ENCODE measurements around the gene FBXL15.
A peak's percentile ranks its signal among the peaks of the same experiment; 100 is the strongest.

The FBXL15 gene

GRCh38 chr10:102422545-102423129, 2.0 kb downstream of the FBXL15 start:
- peak; percentile 67 for TF ChIP-seq CTCF (IDR thresholded peaks at IDR 0.05; ENCODE audit: insufficient read depth, low read depth, low read length, missing control alignments)
- H3K4me3 ChIP-seq (ENCODE audit: low read depth, low read length): peak overlapping the region; percentile 57
- peak; percentile 83 for DNase-seq (ENCODE audit: low read depth)

GRCh38 chr10:102423372-102423968, 2.8 kb downstream of the FBXL15 start:
- no peak for DNase-seq (ENCODE audit: low read depth)
- no peak overlapping the region for H3K4me3 ChIP-seq (ENCODE audit: low read depth, low read length)
- no peak for TF ChIP-seq CTCF (IDR thresholded peaks at IDR 0.05; ENCODE audit: insufficient read depth, low read depth, low read length, missing control alignments)

DNA sequence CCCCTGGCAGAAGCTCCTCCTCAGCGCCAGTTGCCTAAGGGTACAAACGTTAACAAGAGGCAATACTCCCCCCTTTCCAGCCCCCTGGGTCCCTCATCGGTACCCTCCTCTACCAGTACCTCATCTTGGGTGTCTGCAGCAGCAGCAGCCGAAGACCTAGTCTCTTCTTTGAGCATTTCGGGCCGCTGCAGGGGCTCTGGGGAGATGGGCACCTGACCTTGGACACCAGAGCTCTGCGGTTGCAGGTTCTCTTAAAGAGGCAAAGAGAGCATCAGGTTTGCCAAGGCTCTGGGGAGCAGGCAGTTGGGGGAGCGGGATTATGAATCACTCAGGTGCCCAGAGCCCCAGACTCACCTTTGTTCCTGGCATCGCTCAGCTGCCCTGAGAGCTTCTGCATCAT, 3.5 kb downstream of the FBXL15 start:
- no peak overlapping the region for H3K4me3 ChIP-seq (ENCODE audit: low read depth, low read length)
- no peak for DNase-seq (ENCODE audit: low read depth)
- TF ChIP-seq CTCF (IDR thresholded peaks at IDR 0.05; ENCODE audit: insufficient read depth, low read depth, low read length, missing control alignments): no peak

DNA sequence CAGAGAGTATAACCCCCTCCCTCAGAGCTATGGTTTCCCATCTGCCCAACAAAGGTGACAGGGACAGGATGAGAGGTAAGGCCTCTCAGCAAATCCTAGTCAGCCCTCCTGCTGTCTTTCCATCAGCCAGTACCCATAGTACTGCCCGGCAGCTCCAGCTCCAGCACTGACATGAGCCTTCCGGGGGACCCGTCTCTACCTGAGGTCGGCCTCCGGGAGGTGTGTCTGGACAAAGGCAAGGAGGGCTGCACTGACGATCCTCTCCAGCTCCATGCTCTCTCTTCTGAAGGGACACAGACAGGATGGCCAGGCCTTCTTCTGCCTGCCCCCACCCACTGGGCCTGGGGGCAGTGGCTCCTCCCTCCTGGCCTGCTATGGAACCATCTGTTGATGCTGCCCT, 4.3 kb downstream of the FBXL15 start:
- H3K4me3 ChIP-seq (ENCODE audit: low read depth, low read length): no peak overlapping the region
- no peak for DNase-seq (ENCODE audit: low read depth)
- TF ChIP-seq CTCF (IDR thresholded peaks at IDR 0.05; ENCODE audit: insufficient read depth, low read depth, low read length, missing control alignments): no peak

DNA sequence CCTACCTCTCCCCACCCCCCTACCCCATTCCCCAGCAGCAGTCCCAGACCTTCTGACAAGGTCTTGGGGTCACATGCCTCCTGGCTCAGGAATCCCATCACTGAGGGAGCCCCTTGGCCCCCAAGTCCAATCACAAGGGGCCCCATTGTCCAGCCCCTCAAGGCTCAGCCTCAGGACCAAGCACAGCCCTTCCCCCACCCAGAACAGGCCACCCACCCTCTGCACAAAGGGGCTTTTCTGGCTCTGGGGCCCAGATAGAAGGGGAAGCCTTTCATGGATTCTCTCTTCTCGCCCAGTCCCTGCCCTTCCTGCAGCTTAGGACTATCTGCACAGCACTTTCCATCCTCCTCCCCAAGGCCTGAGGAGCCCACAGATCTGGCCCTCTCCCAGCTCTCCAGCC, 4.8 kb downstream of the FBXL15 start:
- DNase-seq (ENCODE audit: low read depth): no peak
- no peak for TF ChIP-seq CTCF (IDR thresholded peaks at IDR 0.05; ENCODE audit: insufficient read depth, low read depth, low read length, missing control alignments)
- no peak overlapping the region for H3K4me3 ChIP-seq (ENCODE audit: low read depth, low read length)

GRCh38 chr10:102426803-102427287, 6.2 kb downstream of the FBXL15 start:
- no peak for DNase-seq (ENCODE audit: low read depth)
- no peak overlapping the region for H3K4me3 ChIP-seq (ENCODE audit: low read depth, low read length)
- TF ChIP-seq CTCF (IDR thresholded peaks at IDR 0.05; ENCODE audit: insufficient read depth, low read depth, low read length, missing control alignments): no peak

DNA sequence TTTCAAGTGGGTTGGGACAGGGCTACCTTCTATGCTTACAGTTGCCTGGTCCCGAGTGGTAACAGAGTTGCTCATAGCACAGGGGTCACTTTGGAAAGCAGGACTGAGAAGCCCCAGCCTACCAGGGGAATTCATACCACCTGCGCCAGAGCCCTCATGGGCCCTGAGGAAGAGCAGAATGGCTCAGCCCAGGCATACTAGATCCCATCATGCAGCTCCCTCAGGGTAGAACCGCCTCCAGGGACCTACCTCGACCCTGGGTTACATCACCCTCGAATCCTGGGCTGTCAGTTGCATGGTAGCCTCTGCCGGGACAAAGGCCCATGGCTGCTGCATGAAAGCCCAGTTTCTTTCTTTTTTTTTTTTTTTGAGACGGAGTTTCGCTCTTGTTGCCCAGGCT, 8.8 kb downstream of the FBXL15 start:
- no peak for TF ChIP-seq CTCF (IDR thresholded peaks at IDR 0.05; ENCODE audit: insufficient read depth, low read depth, low read length, missing control alignments)
- H3K4me3 ChIP-seq (ENCODE audit: low read depth, low read length): no peak overlapping the region
- DNase-seq (ENCODE audit: low read depth): no peak
